Mesendoderm (in vitro differentiated cells): ENCODE results near the gene DYSF.

Source experiments
- DNase-seq: peaks from one replicate; pipeline ENCODE4 v3.0.0; 2013
- H2AK5ac ChIP-seq: 2 replicates; pipeline ENCODE4 v1.6.1; 2013; ENCODE audit warnings: low read length, inconsistent platforms
- H2BK120ac ChIP-seq: 2 replicates; pipeline ENCODE4 v1.6.1; 2013; ENCODE audit warnings: low read depth, mild to moderate bottlenecking, low read length, moderate library complexity, mixed read lengths
- H2BK15ac ChIP-seq: replicated peaks from 2 replicates; pipeline ENCODE4 v1.6.1; 2013; ENCODE audit warnings: low read depth, mild to moderate bottlenecking, moderate library complexity
- H2BK5ac ChIP-seq: 2 replicates; pipeline ENCODE4 v1.6.1; 2013; ENCODE audit warnings: low read length, inconsistent platforms
- H3K18ac ChIP-seq: 2 replicates; pipeline ENCODE4 v1.6.1; 2013; ENCODE audit warnings: mild to moderate bottlenecking, low read length, mixed read lengths
- H3K23ac ChIP-seq: one replicate; pipeline ENCODE4 v1.6.1; 2013; ENCODE audit warnings: low read length
- H3K27ac ChIP-seq: 2 replicates; pipeline ENCODE4 v1.5.1; 2013; ENCODE audit warnings: low read depth, mild to moderate bottlenecking, inconsistent platforms, low read length, moderate library complexity
- H3K27me3 ChIP-seq: 2 replicates; pipeline ENCODE4 v1.6.1; 2013; ENCODE audit warnings: low read length, control low read depth, mild to moderate bottlenecking, inconsistent platforms; ENCODE audit not compliant: insufficient read depth, poor library complexity
- H3K36me3 ChIP-seq: 2 replicates; pipeline ENCODE4 v1.6.1; 2013; ENCODE audit warnings: low read length, inconsistent platforms; ENCODE audit not compliant: control insufficient read depth, insufficient read depth
- H3K4ac ChIP-seq: one replicate; pipeline ENCODE4 v1.6.1; 2013; ENCODE audit warnings: low read depth, mild to moderate bottlenecking, low read length, moderate library complexity
- H3K4me1 ChIP-seq: 2 replicates; pipeline ENCODE4 v1.6.1; 2013; ENCODE audit warnings: low read depth, low read length, inconsistent platforms; ENCODE audit not compliant: control insufficient read depth
- H3K4me2 ChIP-seq: 2 replicates; pipeline ENCODE4 v1.6.1; 2013; ENCODE audit warnings: low read length
- H3K4me3 ChIP-seq: 2 replicates; pipeline ENCODE4 v1.5.1; 2013; ENCODE audit warnings: mild to moderate bottlenecking, low read length
- H3K56ac ChIP-seq: one replicate; pipeline ENCODE4 v1.6.1; 2013; ENCODE audit warnings: low read length
- H3K79me1 ChIP-seq: 2 replicates; pipeline ENCODE4 v1.6.1; 2013; ENCODE audit warnings: low read length, inconsistent platforms
- H3K79me2 ChIP-seq: 2 replicates; pipeline ENCODE4 v1.6.1; 2013; ENCODE audit warnings: mild to moderate bottlenecking, low read length; ENCODE audit not compliant: control insufficient read depth, insufficient read depth
- H3K9ac ChIP-seq: 2 replicates; pipeline ENCODE4 v1.6.1; 2013; ENCODE audit warnings: low read length, inconsistent platforms
- H4K5ac ChIP-seq: one replicate; pipeline ENCODE4 v1.6.1; 2013; ENCODE audit warnings: low read length
- H4K8ac ChIP-seq: one replicate; pipeline ENCODE4 v1.6.1; 2013; ENCODE audit warnings: low read depth, mild to moderate bottlenecking, control low read depth, low read length, moderate library complexity
- WGBS: extraction: QIAGEN DNeasy Blood & Tissue Kit; methylation state at CpG from one replicate; pipeline ENCODE4 v1.1.7; 2013; ENCODE audit warnings: low lambda C conversion rate, missing lambda C conversion rate; ENCODE audit not compliant: insufficient coverage; ENCODE audit errors: extremely low coverage; 5-methylcytosine and 5-hydroxymethylcytosine counted together

DYSF gene

DNA sequence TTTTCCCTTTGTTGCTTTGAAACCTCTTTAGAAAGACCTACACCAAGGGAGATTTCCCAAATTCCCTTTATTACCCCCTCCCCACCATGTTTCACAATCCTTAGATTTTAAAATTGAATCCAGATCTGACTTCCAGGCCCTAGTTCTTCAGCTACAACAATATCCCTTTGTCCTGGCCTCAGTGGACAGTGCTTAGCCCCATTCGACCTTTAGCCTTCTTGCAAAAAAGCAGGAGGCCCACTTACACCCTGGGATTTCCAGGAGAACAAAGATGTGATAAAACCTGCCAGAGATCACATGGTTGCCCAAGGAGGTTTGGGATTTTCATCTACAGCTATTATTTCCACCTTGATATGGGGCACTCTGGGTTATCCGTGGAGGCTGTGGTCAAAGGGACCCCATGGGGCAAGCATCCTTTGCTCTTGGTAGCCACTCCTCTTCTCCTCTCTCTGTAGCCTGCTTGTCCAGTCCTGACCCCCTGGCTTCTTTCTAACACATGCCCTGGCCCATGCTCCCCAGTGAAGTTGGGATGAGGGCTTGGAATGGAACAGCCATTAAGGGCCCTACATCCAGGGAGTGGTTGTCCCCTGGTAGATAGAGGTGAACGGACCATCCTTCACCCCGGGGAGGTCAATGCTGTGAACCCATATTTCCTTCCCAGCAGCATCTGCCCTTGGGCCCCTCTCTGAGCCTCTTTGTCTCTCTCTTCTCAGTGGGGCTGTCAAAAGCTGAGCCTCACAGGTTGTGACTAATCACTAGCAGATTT, 267.4 kb downstream of the DYSF start:
- H3K79me1 ChIP-seq = no peaks in the 10 kb centered on the region
- H3K27me3 ChIP-seq = no peaks in the 10 kb centered on the region
- DNase-seq = no peak
- no peaks in the 10 kb centered on the region for H3K36me3 ChIP-seq
- no peaks in the 10 kb centered on the region for H3K4me1 ChIP-seq
- H3K56ac ChIP-seq = no peak overlapping the region
- no peak overlapping the region for H2AK5ac ChIP-seq
- no peak overlapping the region for H3K9ac ChIP-seq
- H3K18ac ChIP-seq = no peak overlapping the region
- H2BK120ac ChIP-seq = no peak overlapping the region
- no peak overlapping the region for H2BK5ac ChIP-seq
- H4K8ac ChIP-seq = no peak overlapping the region
- no peak overlapping the region for H2BK15ac ChIP-seq
- H3K4me2 ChIP-seq = no peak overlapping the region
- H3K4me3 ChIP-seq = no peak overlapping the region
- no CpG with 5 or more reads among the region's 4 CpGs for WGBS
- H3K27ac ChIP-seq = no peak overlapping the region
- no peak overlapping the region for H4K5ac ChIP-seq
- H3K4ac ChIP-seq = no peak overlapping the region
- H3K23ac ChIP-seq = no peak overlapping the region
- H3K79me2 ChIP-seq = no peaks in the 10 kb centered on the region

DNA sequence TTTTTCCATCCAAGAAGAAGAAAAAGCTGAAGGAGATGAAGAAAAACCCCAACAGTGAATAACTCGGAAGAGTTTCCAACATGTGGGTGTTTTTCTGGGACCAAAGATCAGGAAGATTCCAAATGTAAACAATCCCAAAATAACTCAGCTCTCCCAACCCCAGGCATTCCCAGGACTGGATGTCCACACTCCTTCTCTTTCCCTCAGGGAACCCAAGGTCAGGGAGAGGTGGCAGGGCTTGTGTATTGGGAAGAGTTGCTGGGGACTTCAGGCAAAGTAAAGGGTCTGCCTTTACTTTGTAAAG, 268.0 kb downstream of the DYSF start:
- Histone ChIP-seq H3K4me1 (no peaks in the 10 kb centered on the region), H3K4me3 (no peak overlapping the region), H3K9ac (no peak overlapping the region), H3K18ac (no peak overlapping the region), H2BK15ac (no peak overlapping the region), H3K4me2 (no peak overlapping the region), H3K36me3 (no peaks in the 10 kb centered on the region), H3K23ac (no peak overlapping the region), H4K8ac (no peak overlapping the region), H3K27ac (no peak overlapping the region), H3K79me1 (no peaks in the 10 kb centered on the region), H3K56ac (no peak overlapping the region), H2BK5ac (no peak overlapping the region), H2AK5ac (no peak overlapping the region), H3K79me2 (no peaks in the 10 kb centered on the region), H3K27me3 (no peaks in the 10 kb centered on the region), H4K5ac (no peak overlapping the region), H3K4ac (no peak overlapping the region), H2BK120ac (no peak overlapping the region)
- DNase-seq = no peak
- no CpG with 5 or more reads among the region's 1 CpG for WGBS

DNA sequence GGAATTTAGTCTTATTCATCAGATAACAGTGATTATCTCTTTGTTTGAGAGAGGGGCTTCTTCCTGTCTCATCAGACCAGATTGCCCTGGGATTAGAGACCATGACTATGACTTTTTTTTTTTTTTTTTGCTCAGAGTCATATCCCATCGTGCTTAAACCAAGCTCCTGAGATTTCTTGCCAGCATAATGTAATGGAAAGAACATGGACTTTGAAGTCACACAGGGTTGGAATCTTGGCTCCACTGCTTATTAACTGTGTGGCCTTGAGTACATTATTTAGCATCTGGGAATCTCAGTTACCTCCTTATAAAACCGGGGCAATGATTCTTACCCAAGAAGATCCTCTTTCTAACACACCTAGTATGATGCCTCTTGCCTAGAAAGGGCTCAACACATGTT, 268.3 kb downstream of the DYSF start:
- Histone ChIP-seq H3K23ac (no peak overlapping the region), H3K79me1 (no peaks in the 10 kb centered on the region), H3K4ac (no peak overlapping the region), H3K36me3 (no peaks in the 10 kb centered on the region), H3K4me1 (no peaks in the 10 kb centered on the region), H3K56ac (no peak overlapping the region), H2BK5ac (no peak overlapping the region), H3K4me2 (no peak overlapping the region), H3K18ac (no peak overlapping the region), H4K5ac (no peak overlapping the region), H4K8ac (no peak overlapping the region), H3K4me3 (no peak overlapping the region), H2BK15ac (no peak overlapping the region), H3K27me3 (no peaks in the 10 kb centered on the region), H3K27ac (no peak overlapping the region), H2AK5ac (no peak overlapping the region), H3K9ac (no peak overlapping the region), H3K79me2 (no peaks in the 10 kb centered on the region), H2BK120ac (no peak overlapping the region)
- whole genome bisulfite sequencing = no CpG with 5 or more reads among the region's 2 CpGs
- no peak for DNase-seq

DNA sequence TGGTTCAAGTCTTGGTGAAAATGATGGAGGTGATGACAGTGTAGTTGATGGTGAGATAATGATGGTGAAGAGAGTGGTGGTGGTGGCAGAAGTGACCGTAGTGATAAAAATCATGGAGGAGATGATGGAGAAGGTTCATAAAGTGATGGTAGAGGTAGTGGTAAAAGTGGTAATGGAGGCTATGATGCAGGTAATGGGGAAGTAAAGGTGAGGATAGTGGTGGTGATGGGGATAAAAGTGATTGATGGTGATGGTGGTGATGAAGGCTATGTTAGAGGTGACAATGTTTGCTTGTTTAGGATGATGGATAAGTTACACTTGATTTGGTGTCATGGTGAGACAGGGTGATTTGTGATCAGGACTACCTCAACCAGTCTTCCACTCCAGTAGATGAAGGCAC, 268.9 kb downstream of the DYSF start:
- Histone ChIP-seq H4K8ac (no peak overlapping the region), H3K56ac (no peak overlapping the region), H3K27me3 (no peaks in the 10 kb centered on the region), H3K18ac (no peak overlapping the region), H3K4me2 (no peak overlapping the region), H2BK120ac (no peak overlapping the region), H3K79me2 (no peaks in the 10 kb centered on the region), H2BK15ac (no peak overlapping the region), H4K5ac (no peak overlapping the region), H3K79me1 (no peaks in the 10 kb centered on the region), H3K36me3 (no peaks in the 10 kb centered on the region), H3K4me1 (no peaks in the 10 kb centered on the region), H3K27ac (no peak overlapping the region), H3K4me3 (no peak overlapping the region), H3K4ac (no peak overlapping the region), H2BK5ac (no peak overlapping the region), H3K23ac (no peak overlapping the region), H2AK5ac (no peak overlapping the region), H3K9ac (no peak overlapping the region)
- WGBS = no CpG with 5 or more reads among the region's 1 CpG
- no peak for DNase-seq

DNA sequence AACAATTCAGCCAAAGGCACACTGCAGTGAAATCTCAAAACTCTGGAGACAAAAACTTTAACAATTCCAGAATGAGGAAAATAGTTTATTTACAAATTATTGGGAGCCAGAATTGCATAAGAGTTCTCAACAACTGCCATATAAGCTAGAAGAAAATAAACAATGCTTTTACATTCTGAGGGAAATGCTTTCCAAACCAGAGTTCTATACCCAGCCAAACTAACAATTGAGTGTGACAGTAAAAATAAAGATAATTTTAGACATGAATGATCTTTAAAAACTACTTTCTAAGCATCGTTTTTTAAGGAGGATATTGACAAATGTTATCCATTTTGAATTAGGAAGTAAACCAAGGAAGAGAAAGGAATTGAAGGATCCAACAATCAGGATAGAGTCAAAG, 271.4 kb downstream of the DYSF start:
- Histone ChIP-seq H3K36me3 (no peaks in the 10 kb centered on the region), H3K27me3 (no peaks in the 10 kb centered on the region), H3K27ac (no peak overlapping the region), H3K18ac (no peak overlapping the region), H2BK5ac (no peak overlapping the region), H3K56ac (no peak overlapping the region), H4K5ac (no peak overlapping the region), H2BK120ac (no peak overlapping the region), H3K4me3 (no peak overlapping the region), H4K8ac (no peak overlapping the region), H2AK5ac (no peak overlapping the region), H3K4me1 (no peaks in the 10 kb centered on the region), H3K4ac (no peak overlapping the region), H3K79me2 (no peaks in the 10 kb centered on the region), H2BK15ac (no peak overlapping the region), H3K9ac (no peak overlapping the region), H3K4me2 (no peak overlapping the region), H3K23ac (no peak overlapping the region), H3K79me1 (no peaks in the 10 kb centered on the region)
- DNase-seq = no peak
- WGBS = no CpG with 5 or more reads among the region's 1 CpG

DNA sequence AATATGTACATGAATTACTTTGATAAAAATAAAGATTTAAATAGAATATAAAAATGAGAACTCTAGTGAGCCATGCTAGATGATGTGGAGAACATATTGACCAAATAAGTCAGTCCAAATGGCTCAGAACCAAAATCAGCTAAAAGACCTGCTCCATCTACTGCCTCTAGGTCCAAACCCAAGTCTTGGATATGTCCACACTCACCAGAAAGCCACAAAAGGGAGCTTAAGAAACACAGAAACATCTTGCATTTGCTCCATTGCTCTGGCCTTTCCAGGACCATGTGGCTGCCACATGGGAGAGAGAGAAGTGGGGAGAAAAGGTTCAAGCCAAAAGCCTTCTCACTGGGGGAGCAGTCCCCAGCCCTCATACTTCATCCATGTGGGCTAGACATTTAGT, 272.5 kb downstream of the DYSF start:
- Histone ChIP-seq H3K79me1 (no peaks in the 10 kb centered on the region), H2BK15ac (no peak overlapping the region), H3K18ac (no peak overlapping the region), H2BK5ac (no peak overlapping the region), H3K9ac (no peak overlapping the region), H3K4me3 (no peak overlapping the region), H3K27me3 (no peaks in the 10 kb centered on the region), H3K56ac (no peak overlapping the region), H4K8ac (no peak overlapping the region), H3K4ac (no peak overlapping the region), H3K4me1 (no peaks in the 10 kb centered on the region), H2BK120ac (no peak overlapping the region), H4K5ac (no peak overlapping the region), H3K36me3 (no peaks in the 10 kb centered on the region), H3K27ac (no peak overlapping the region), H3K23ac (no peak overlapping the region), H3K4me2 (no peak overlapping the region), H3K79me2 (no peaks in the 10 kb centered on the region), H2AK5ac (no peak overlapping the region)
- no peak for DNase-seq
